Measurements from ENCODE around the gene MIOX.
"Not testable (repeated sequence)": the region's sequence is repeated elsewhere in the genome, so short reads cannot be mapped to it uniquely, and the experiment has no call there.

MIOX gene

GRCh38 chr22:50520184-50520583, 33.5 kb downstream of the MIOX start:
- not testable (repeated sequence) for DNase-seq

- DNase-seq: no peak
Observed at GRCh38 chr22:50520826-50521453, 34.3 kb downstream of the MIOX start.

- no peak for DNase-seq
Observed at GRCh38 chr22:50521710-50522109, 35.1 kb downstream of the MIOX start.

- no peak for DNase-seq
Observed at GRCh38 chr22:50522208-50522805, 35.6 kb downstream of the MIOX start.

GRCh38 chr22:50522806-50523438, 36.3 kb downstream of the MIOX start:
- DNase-seq: no peak

- DNase-seq: no peak
Observed at GRCh38 chr22:50523458-50523805, 36.8 kb downstream of the MIOX start.

- DNase-seq: no peak
Observed at GRCh38 chr22:50523806-50524675, 37.4 kb downstream of the MIOX start.

- no peak for DNase-seq
Observed at GRCh38 chr22:50524676-50525103, 38.0 kb downstream of the MIOX start.

- DNase-seq: peak; percentile 74
Observed at GRCh38 chr22:50525104-50525857, 38.6 kb downstream of the MIOX start, which contains the start of gene SCO2. Gene SCO2, minus strand, starts transcription at chr22:50525598. Its CDS starts 1,187 bp downstream, at chr22:50524411.

GRCh38 chr22:50525858-50526107, 39.1 kb downstream of the MIOX start:
- DNase-seq: no peak

- DNase-seq: peak; percentile 15
Observed at GRCh38 chr22:50526108-50526833, 39.6 kb downstream of the MIOX start.

- DNase-seq: peak; percentile 6
Observed at GRCh38 chr22:50526834-50527801, 40.5 kb downstream of the MIOX start.

GRCh38 chr22:50527921-50528681, 41.4 kb downstream of the MIOX start:
- DNase-seq: no peak

- DNase-seq: no peak
Observed at GRCh38 chr22:50528682-50529415, 42.2 kb downstream of the MIOX start.

GRCh38 chr22:50529416-50529896, 42.8 kb downstream of the MIOX start:
- no peak for DNase-seq

- DNase-seq: no peak
Observed at GRCh38 chr22:50529897-50530579, 43.4 kb downstream of the MIOX start, which contains the start of gene TYMP. Gene TYMP, minus strand, starts transcription at chr22:50530012. Its CDS starts 303 bp downstream, at chr22:50529709.

GRCh38 chr22:50530580-50530876, 43.9 kb downstream of the MIOX start:
- no peak for DNase-seq

GRCh38 chr22:50530877-50531545, 44.4 kb downstream of the MIOX start:
- DNase-seq: peak; percentile 27
